Right lobe of liver (tissue), 4 donors: ENCODE data around the gene RAP1GAP.

Experiments
- CTCF ChIP-seq, 4 donors: fragments of 200-600 bp in 3 of 4; fragments of 450-650 bp in 1 of 4; IDR thresholded peaks; one replicate each; pipeline versions ENCODE4 v1.5.1 to v1.8.0; 2016 to 2022; ENCODE audit warnings: antibody characterized with exemption in 4 of 4, mild to moderate bottlenecking in 2 of 4
- POLR2A ChIP-seq: fragments of 450-650 bp; IDR thresholded peaks from one replicate; pipeline ENCODE4 v1.6.1; 2017; ENCODE audit warnings: antibody characterized with exemption, mild to moderate bottlenecking
- donor health status: DM: no; HTN: no; CAD: no.
- donor health status: DM: no; HTN: no; CAD: no.
- donor health status: DM: no; HTN: yes; CAD: no.

- no peak for TF ChIP-seq POLR2A
- TF ChIP-seq CTCF (IDR thresholded peaks at IDR 0.05): no peak
Measured at GRCh38 chr1:21620496-21620895, 48.7 kb downstream of the RAP1GAP start.
